Loucy (cell line): ENCODE results near the gene INSYN2A.

Source experiments
- H2AFZ ChIP-seq: fragments of 200-600 bp; sonication (generic); 2 replicates; pipeline ENCODE4 v1.6.0; 2016; ENCODE audit warnings: antibody characterized with exemption, mild to moderate bottlenecking, low read length, moderate library complexity
- H3F3A ChIP-seq: fragments of 200-600 bp; 2 replicates; pipeline ENCODE4 v1.6.0; 2016; ENCODE audit warnings: antibody characterized with exemption, low read depth, mild to moderate bottlenecking
- H3K27me3 ChIP-seq: fragments of 200-600 bp; sonication (generic); 2 replicates; pipeline ENCODE4 v1.6.1; 2014; ENCODE audit warnings: low read length, mild to moderate bottlenecking; ENCODE audit not compliant: insufficient read depth, poor library complexity, severe bottlenecking
- H3K36me3 ChIP-seq: fragments of 200-600 bp; sonication (generic); 2 replicates; pipeline ENCODE4 v1.6.1; 2016; ENCODE audit warnings: low read length; ENCODE audit not compliant: insufficient read depth
- H3K4me1 ChIP-seq: fragments of 200-600 bp; sonication (generic); 2 replicates; pipeline ENCODE4 v1.5.1; 2014; ENCODE audit warnings: low read length, mild to moderate bottlenecking; ENCODE audit not compliant: insufficient read depth, poor library complexity, severe bottlenecking
- H3K4me2 ChIP-seq: fragments of 200-600 bp; sonication (generic); 2 replicates; pipeline ENCODE4 v1.6.0; 2014; ENCODE audit warnings: antibody characterized with exemption, low read length, low read depth, mild to moderate bottlenecking; ENCODE audit not compliant: poor library complexity, severe bottlenecking
- H3K4me3 ChIP-seq: fragments of 200-600 bp; sonication (generic); 2 replicates; pipeline ENCODE4 v1.5.1; 2014; ENCODE audit warnings: low read length, mild to moderate bottlenecking, mixed read lengths; ENCODE audit not compliant: poor library complexity, severe bottlenecking
- H3K79me2 ChIP-seq: fragments of 200-600 bp; sonication (generic); 2 replicates; pipeline ENCODE4 v1.6.1; 2014; ENCODE audit warnings: low read length; ENCODE audit not compliant: insufficient read depth
- H3K9ac ChIP-seq: fragments of 200-600 bp; sonication (generic); 2 replicates; pipeline ENCODE4 v1.6.0; 2014; ENCODE audit warnings: mild to moderate bottlenecking, low read depth, low read length, moderate library complexity; ENCODE audit not compliant: poor library complexity, severe bottlenecking
- H3K9me2 ChIP-seq: fragments of 200-600 bp; sonication (generic); replicated peaks from 2 replicates; pipeline ENCODE4 v1.6.1; 2016; ENCODE audit warnings: low read depth, low read length, mixed read lengths
- H3K9me3 ChIP-seq: fragments of 200-600 bp; sonication (generic); 2 replicates; pipeline ENCODE4 v1.6.1; 2014; ENCODE audit warnings: mild to moderate bottlenecking, antibody characterized with exemption, low read length, low read depth; ENCODE audit not compliant: insufficient read depth
- H4K20me1 ChIP-seq: fragments of 200-600 bp; sonication (generic); 2 replicates; pipeline ENCODE4 v1.6.0; 2014; ENCODE audit warnings: antibody characterized with exemption, low read length, mild to moderate bottlenecking; ENCODE audit not compliant: insufficient read depth, poor library complexity, severe bottlenecking
- CTCF ChIP-seq: fragments of 200-600 bp; sonication (generic); conservative IDR thresholded peaks from 2 replicates; pipeline ENCODE4 v1.5.1; 2014; ENCODE audit warnings: mild to moderate bottlenecking, antibody characterized with exemption, low read length
- EZH2phosphoT487 ChIP-seq: fragments of 200-600 bp; IDR thresholded peaks from 2 replicates; pipeline ENCODE4 v1.6.1; 2018; ENCODE audit warnings: antibody characterized with exemption, mild to moderate bottlenecking, moderate library complexity, borderline replicate concordance

The INSYN2A gene

GRCh38 chr10:127148933-127149220 is 47.5 kb downstream of the INSYN2A start:
- Histone ChIP-seq H3K4me3 (no peak overlapping the region), H3K9me3 (peaks cover 11% of the 10 kb centered on the region; the same call in 1 of the 2 replicates), H3K27me3 (no peaks in the 10 kb centered on the region), H3K36me3 (no peaks in the 10 kb centered on the region), H4K20me1 (no peaks in the 10 kb centered on the region), H3K4me2 (no peak overlapping the region), H3K4me1 (no peaks in the 10 kb centered on the region), H3F3A (no peaks in the 10 kb centered on the region), H3K9ac (no peak overlapping the region), H2AFZ (no peak overlapping the region), H3K9me2 (no peaks in the 10 kb centered on the region), H3K79me2 (no peaks in the 10 kb centered on the region)
- no peak for TF ChIP-seq EZH2phosphoT487

DNA sequence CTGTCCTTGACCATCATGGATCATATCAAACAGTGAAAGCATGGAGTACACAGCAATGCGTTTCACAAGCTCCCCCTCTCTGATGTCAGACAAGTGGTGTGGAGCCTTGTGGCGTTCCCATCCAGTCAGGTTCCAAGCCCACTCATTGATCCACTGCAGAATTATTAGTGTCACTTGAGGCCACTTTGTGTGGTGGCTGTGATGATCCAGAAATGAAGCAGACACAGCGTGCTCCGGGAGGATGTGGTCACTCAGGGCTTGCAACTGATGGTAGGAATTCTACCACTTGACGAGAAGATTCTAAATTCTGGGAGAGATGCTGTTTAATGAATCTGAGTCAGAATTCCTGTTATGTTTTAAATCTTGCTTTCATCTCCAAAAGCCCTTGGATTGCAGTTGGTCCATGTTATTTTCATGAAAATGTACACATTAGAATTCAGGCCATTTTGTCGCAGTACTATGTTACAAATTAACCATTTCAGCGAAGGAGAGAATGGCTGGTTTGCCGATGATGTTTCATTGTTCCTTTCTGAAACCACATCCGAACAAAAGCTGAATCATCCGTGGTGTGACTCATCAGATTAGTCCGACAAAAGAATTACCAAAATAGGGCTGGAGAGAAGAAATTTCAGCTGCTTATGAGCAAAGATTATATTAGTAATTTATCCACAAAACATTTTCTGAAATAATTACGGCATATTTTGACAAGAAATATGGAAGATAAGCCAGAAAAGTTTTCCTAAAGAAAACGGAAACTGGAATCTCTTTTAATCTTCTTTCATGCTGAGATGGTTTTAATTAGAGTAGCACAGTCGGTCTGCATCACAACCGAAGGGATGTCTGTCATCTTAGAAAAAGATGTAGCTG is 48.1 kb downstream of the INSYN2A start:
- H2AFZ ChIP-seq: no peak overlapping the region
- H3K27me3 ChIP-seq: no peaks in the 10 kb centered on the region
- H3K9me2 ChIP-seq: no peaks in the 10 kb centered on the region
- no peaks in the 10 kb centered on the region for H3K36me3 ChIP-seq
- H3K4me1 ChIP-seq: no peaks in the 10 kb centered on the region
- no peaks in the 10 kb centered on the region for H3F3A ChIP-seq
- no peaks in the 10 kb centered on the region for H3K79me2 ChIP-seq
- H3K4me2 ChIP-seq: no peak overlapping the region
- TF ChIP-seq EZH2phosphoT487 (no peak), CTCF (no peak)
- H3K9ac ChIP-seq: no peak overlapping the region
- H3K9me3 ChIP-seq: peaks cover 7% of the 10 kb centered on the region; the same call in 1 of the 2 replicates
- no peak overlapping the region for H3K4me3 ChIP-seq
- H4K20me1 ChIP-seq: no peaks in the 10 kb centered on the region

DNA sequence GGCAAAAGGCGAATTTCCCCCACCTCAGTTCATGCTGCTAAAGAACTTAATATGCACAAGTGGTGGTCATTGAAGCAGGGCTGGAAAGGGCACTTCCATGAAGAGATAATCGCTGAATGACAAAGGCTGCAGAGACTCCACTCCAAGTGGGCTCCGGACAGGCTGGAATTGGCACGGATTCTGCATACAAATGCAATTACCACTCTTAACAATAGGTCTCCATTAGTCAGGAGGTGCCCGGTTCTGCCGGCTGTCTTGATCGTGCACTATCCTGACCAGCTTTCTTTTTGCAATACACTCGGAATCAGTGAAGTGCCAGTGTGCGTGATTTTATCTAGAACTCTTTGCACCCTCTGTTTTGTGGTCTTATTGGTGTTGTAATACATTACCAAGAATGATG is 49.7 kb downstream of the INSYN2A start:
- Histone ChIP-seq H4K20me1 (no peaks in the 10 kb centered on the region), H2AFZ (no peak overlapping the region), H3K4me2 (no peak overlapping the region), H3K9ac (no peak overlapping the region), H3F3A (no peaks in the 10 kb centered on the region), H3K4me3 (no peak overlapping the region), H3K27me3 (no peaks in the 10 kb centered on the region), H3K36me3 (no peaks in the 10 kb centered on the region), H3K9me2 (no peaks in the 10 kb centered on the region), H3K9me3 (peaks cover 5% of the 10 kb centered on the region; the same call in 1 of the 2 replicates), H3K79me2 (no peaks in the 10 kb centered on the region), H3K4me1 (no peaks in the 10 kb centered on the region)
- TF ChIP-seq CTCF (no peak), EZH2phosphoT487 (no peak)
